GM10847 (cell line): ENCODE results near the gene ALX3.

ENCODE experiments used
- POLR2A ChIP-seq: IDR thresholded peaks from 2 replicates; pipeline ENCODE4 v1.6.1; 2011; ENCODE audit not compliant: insufficient read length; ENCODE audit errors: extremely low read depth

The ALX3 gene

GRCh38 chr1:110082477-110082876 lies 12.0 kb upstream of the ALX3 start:
- TF ChIP-seq POLR2A = no peak

- TF ChIP-seq POLR2A = no peak
Observed at GRCh38 chr1:110081061-110081460, 10.6 kb upstream of the ALX3 start.

- no peak for TF ChIP-seq POLR2A
Observed at GRCh38 chr1:110076789-110077500, 6.5 kb upstream of the ALX3 start.

GRCh38 chr1:110074166-110074565 lies 3.7 kb upstream of the ALX3 start:
- no peak for TF ChIP-seq POLR2A

- TF ChIP-seq POLR2A = no peak
Observed at GRCh38 chr1:110070282-110070669, 196 bp downstream of the ALX3 start.

- TF ChIP-seq POLR2A = no peak
Observed at GRCh38 chr1:110069404-110070281, 829 bp downstream of the ALX3 start.

GRCh38 chr1:110068646-110069403 lies 1.6 kb downstream of the ALX3 start:
- TF ChIP-seq POLR2A = no peak

GRCh38 chr1:110067893-110068645 lies 2.4 kb downstream of the ALX3 start:
- no peak for TF ChIP-seq POLR2A

GRCh38 chr1:110067479-110067892 lies 3.0 kb downstream of the ALX3 start:
- no peak for TF ChIP-seq POLR2A

GRCh38 chr1:110065841-110066240 lies 4.6 kb downstream of the ALX3 start:
- TF ChIP-seq POLR2A = no peak

- TF ChIP-seq POLR2A = no peak
Observed at GRCh38 chr1:110064576-110065337, 5.7 kb downstream of the ALX3 start.

GRCh38 chr1:110063781-110064180 lies 6.7 kb downstream of the ALX3 start:
- no peak for TF ChIP-seq POLR2A

- TF ChIP-seq POLR2A = no peak
Observed at GRCh38 chr1:110062612-110063011, 7.9 kb downstream of the ALX3 start.

- no peak for TF ChIP-seq POLR2A
Observed at GRCh38 chr1:110061341-110061740, 9.1 kb downstream of the ALX3 start.

GRCh38 chr1:110060662-110061060 lies 9.8 kb downstream of the ALX3 start:
- TF ChIP-seq POLR2A = no peak
